Measurements from ENCODE around the gene PHLPP2. TPM values are rescaled to one million over a fixed set of nuclear protein-coding genes. Genes with fewer than 3 reads are reported as not detected.

PHLPP2 gene
- total RNA-seq, 1 donor from 2014 or later = 6.6 TPM

DNA sequence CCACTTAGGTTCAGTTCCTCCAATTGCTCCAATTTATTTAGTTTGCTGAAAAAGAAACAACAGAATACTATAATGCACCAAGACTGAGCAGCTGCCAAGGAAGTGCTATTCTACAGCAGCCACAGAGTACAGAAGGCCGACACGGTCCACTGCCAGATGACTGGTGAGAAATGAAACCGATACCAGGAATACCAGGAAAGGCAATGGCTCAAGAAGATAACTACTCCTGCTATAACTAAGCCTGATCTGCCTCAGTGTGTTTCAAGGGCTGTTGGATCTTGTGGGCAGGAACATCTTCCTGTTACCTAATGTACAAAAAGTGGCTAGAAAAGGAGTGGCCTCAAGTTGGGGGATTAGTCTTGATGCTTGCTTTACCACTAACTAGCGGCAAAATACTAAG lies 65.7 kb downstream of the PHLPP2 start:
- no peaks in the 10 kb centered on the region for H3K27me3 ChIP-seq (ENCODE audit: low read depth)
- ATAC-seq = no peak
- intact Hi-C loops (cut with DNase I) = no loop called here
- no peaks in the 10 kb centered on the region for H3K4me1 ChIP-seq
- no peak for DNase-seq
- H3K36me3 ChIP-seq = peaks cover 58% of the 10 kb centered on the region
- H3K4me3 ChIP-seq = no peak overlapping the region
- no peak overlapping the region for H3K27ac ChIP-seq
- no peaks in the 10 kb centered on the region for H3K9me3 ChIP-seq
- TF ChIP-seq, protein P1, sequence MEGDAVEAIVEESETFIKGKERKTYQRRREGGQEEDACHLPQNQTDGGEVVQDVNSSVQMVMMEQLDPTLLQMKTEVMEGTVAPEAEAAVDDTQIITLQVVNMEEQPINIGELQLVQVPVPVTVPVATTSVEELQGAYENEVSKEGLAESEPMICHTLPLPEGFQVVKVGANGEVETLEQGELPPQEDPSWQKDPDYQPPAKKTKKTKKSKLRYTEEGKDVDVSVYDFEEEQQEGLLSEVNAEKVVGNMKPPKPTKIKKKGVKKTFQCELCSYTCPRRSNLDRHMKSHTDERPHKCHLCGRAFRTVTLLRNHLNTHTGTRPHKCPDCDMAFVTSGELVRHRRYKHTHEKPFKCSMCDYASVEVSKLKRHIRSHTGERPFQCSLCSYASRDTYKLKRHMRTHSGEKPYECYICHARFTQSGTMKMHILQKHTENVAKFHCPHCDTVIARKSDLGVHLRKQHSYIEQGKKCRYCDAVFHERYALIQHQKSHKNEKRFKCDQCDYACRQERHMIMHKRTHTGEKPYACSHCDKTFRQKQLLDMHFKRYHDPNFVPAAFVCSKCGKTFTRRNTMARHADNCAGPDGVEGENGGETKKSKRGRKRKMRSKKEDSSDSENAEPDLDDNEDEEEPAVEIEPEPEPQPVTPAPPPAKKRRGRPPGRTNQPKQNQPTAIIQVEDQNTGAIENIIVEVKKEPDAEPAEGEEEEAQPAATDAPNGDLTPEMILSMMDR (IDR thresholded peaks at IDR 0.05) = no peak

DNA sequence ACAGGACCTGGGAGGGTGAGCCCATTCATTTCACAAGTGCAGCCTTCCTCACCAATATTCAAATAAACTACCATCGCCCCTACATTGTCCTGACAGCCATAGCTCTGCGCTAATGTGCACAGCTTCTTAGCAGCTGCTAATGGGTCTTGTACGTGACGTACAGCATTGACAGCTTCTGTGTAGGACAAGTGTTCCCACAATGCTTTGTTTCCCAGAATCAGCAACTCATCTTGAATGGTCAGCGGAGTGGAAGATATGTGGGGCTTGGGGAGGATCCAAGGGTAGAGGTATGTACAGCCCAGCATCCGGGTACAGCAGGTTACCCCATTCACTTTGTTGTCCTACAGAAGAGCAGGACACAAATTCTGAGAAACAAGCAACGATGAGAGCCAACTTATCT lies 74.8 kb downstream of the PHLPP2 start:
- DNase-seq (no peak), ATAC-seq (no peak)
- Histone ChIP-seq H3K9me3 (no peaks in the 10 kb centered on the region), H3K27ac (no peak overlapping the region), H3K4me1 (no peaks in the 10 kb centered on the region), H3K36me3 (peaks cover 61% of the 10 kb centered on the region), H3K27me3 (ENCODE audit: low read depth) (no peaks in the 10 kb centered on the region), H3K4me3 (no peak overlapping the region)
- intact Hi-C loops (cut with DNase I) = no loop called here
- TF ChIP-seq, protein P1 (IDR thresholded peaks at IDR 0.05) = no peak

DNA sequence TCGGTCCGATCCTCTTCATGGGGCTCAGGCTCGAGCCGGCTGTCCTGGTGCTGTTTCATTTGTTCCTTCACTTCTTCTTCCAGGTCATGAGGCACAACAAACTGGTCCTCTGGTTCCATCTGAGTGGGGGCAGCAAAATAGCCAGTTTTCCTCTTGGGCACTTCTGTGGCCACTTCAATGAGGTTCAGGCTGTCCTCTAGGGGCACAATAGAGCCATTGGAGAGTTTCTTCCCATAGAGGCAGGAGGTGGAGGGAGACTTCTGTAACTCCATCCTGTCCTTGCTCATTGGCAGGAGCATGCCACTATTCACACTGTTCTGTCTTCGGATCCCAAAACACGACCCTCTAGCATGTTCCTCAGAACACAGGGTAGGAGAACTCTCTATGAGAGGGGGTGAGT lies 75.6 kb downstream of the PHLPP2 start:
- no peak overlapping the region for H3K4me3 ChIP-seq
- no peak overlapping the region for H3K27ac ChIP-seq
- H3K9me3 ChIP-seq = no peaks in the 10 kb centered on the region
- DNase-seq = no peak
- peaks cover 54% of the 10 kb centered on the region for H3K36me3 ChIP-seq
- H3K27me3 ChIP-seq (ENCODE audit: low read depth) = no peaks in the 10 kb centered on the region
- intact Hi-C loops (cut with DNase I) = no loop called here
- ATAC-seq = no peak
- TF ChIP-seq, protein P1 (IDR thresholded peaks at IDR 0.05) = no peak
- no peaks in the 10 kb centered on the region for H3K4me1 ChIP-seq

DNA sequence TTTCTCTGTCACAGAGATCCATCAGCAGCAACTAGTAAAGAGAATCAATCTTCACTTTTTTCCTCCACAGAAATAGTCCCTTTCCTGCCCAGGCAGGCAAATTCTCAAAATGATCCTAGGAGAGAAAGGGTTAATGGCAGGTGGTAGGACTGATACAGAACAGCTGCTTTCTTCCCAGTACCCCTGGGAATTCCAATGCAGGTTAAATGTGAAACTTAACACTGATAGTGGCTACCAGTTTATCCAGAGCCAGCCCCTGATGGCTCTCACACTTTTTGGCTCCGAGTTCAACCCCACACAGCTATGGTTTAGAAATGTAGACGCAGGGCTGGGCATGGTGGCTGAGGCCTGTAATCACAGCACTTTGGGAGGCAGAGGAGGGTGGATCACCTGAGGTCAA lies 76.3 kb downstream of the PHLPP2 start:
- no peaks in the 10 kb centered on the region for H3K9me3 ChIP-seq
- no peak overlapping the region for H3K27ac ChIP-seq
- no peak overlapping the region for H3K4me3 ChIP-seq
- TF ChIP-seq, protein P1 (IDR thresholded peaks at IDR 0.05) = no peak
- no peak for ATAC-seq
- no peaks in the 10 kb centered on the region for H3K4me1 ChIP-seq
- intact Hi-C loops (cut with DNase I) = no loop called here
- no peaks in the 10 kb centered on the region for H3K27me3 ChIP-seq (ENCODE audit: low read depth)
- H3K36me3 ChIP-seq = peaks cover 50% of the 10 kb centered on the region
- DNase-seq = no peak

DNA sequence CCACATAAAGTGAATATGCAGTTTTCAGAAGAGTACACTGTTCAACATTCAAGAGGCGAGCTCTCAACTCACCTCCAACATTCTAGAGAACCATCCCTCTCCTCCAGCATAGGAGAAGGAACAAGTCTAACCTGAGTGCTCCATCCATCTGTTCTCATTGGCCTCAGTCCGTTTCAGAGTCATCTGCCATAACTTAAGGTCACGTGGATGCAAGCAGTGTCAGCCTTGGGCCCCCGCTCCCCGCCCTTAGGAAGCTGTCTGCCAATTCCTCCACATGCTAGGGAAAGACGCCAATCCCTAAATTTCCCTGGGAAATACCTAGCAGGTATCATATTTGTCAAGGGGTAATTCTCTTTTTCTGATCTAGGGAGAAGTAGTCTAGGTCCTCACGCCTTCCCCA lies 77.1 kb downstream of the PHLPP2 start:
- ATAC-seq (no peak), DNase-seq (no peak)
- Histone ChIP-seq H3K9me3 (no peaks in the 10 kb centered on the region), H3K4me1 (no peaks in the 10 kb centered on the region), H3K27ac (no peak overlapping the region), H3K27me3 (ENCODE audit: low read depth) (no peaks in the 10 kb centered on the region), H3K36me3 (peaks cover 42% of the 10 kb centered on the region), H3K4me3 (no peak overlapping the region)
- TF ChIP-seq, protein P1 (IDR thresholded peaks at IDR 0.05) = no peak
- intact Hi-C loops (cut with DNase I) = no loop called here

DNA sequence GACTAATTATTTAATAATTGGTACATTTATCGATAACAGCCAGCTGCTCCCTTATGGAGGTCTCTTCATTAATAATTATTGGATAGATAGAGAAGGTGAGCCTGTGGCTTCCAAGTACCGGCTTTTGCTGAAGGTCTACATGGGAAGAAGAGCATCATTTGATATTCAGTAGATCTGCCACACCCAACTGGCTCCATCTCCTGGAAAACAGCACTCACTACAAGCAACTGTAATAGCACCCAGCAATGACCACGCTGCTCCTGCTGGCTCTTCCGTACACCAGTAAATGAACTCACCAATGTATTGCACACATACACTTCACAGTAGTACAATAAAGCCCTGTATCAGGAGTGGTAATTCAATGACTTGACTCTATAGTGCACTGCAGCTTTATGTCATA lies 79.1 kb downstream of the PHLPP2 start:
- intact Hi-C loops (cut with DNase I) = no loop called here
- peaks cover 26% of the 10 kb centered on the region for H3K36me3 ChIP-seq
- no peak overlapping the region for H3K4me3 ChIP-seq
- TF ChIP-seq, protein P1 (IDR thresholded peaks at IDR 0.05) = peak; percentile 37
- ATAC-seq (peak in 1 of 2 donors; percentile 45), DNase-seq (no peak)
- no peaks in the 10 kb centered on the region for H3K4me1 ChIP-seq
- no peaks in the 10 kb centered on the region for H3K9me3 ChIP-seq
- no peak overlapping the region for H3K27ac ChIP-seq
- no peaks in the 10 kb centered on the region for H3K27me3 ChIP-seq (ENCODE audit: low read depth)
